HFFc6 (cell line): ENCODE results near the gene AQP1. TPM values are rescaled to one million over a fixed set of nuclear protein-coding genes. Genes with fewer than 3 reads are reported as not detected.

Experiments used
- DNase-seq: peaks from one replicate; pipeline ENCODE4 v3.0.0-alpha.2; 2018
- H3K27ac Mint-ChIP-seq: 2 replicates; pipeline ENCODE4 v1.8.0; 2020; ENCODE audit warnings: mild to moderate bottlenecking, mixed read lengths
- H3K27me3 Mint-ChIP-seq: 2 replicates; pipeline ENCODE4 v1.8.0; 2021; ENCODE audit warnings: mild to moderate bottlenecking, moderate library complexity, mixed read lengths; ENCODE audit not compliant: insufficient read depth
- H3K36me3 Mint-ChIP-seq: 2 replicates; pipeline ENCODE4 v1.8.0; 2021; ENCODE audit warnings: low read depth, mixed read lengths
- H3K4me1 Mint-ChIP-seq: 2 replicates; pipeline ENCODE4 v1.8.0; 2020; ENCODE audit warnings: low read depth, mixed read lengths
- H3K4me3 Mint-ChIP-seq: 2 replicates; pipeline ENCODE4 v1.8.0; 2020; ENCODE audit warnings: mild to moderate bottlenecking, moderate library complexity, mixed read lengths
- H3K9me3 Mint-ChIP-seq: 2 replicates; pipeline ENCODE4 v1.8.0; 2020; ENCODE audit warnings: mild to moderate bottlenecking, mixed read lengths
- CTCF ChIP-seq: fragments of 200-600 bp; sonication (generic); IDR thresholded peaks from 2 replicates; pipeline ENCODE4 v1.5.0; 2021; ENCODE audit warnings: antibody characterized with exemption, mild to moderate bottlenecking
- total RNA-seq, 6 experiments: library from RNA; stranded (reverse); fragmentation: NEBNext Ultra II Directional; extraction: Animal tissue kit (Norgen Biotek cat#: 25700); gene quantifications; 2 replicates in 1 of 6; 3 replicates in 5 of 6; pipeline ENCODE4 v1.2.3, GENCODE V29; 2021

The AQP1 gene
- total RNA-seq, 6 experiments from 2014 or later, result 0.40 to 0.94 (median 0.57) TPM

GRCh38 chr7:30871655-30872054, 40.0 kb upstream of the AQP1 start:
- Mint-ChIP-seq H3K27ac (no peak overlapping the region), H3K9me3 (peaks cover 6% of the 10 kb centered on the region; the same call in 1 of the 2 replicates)
- no peak for TF ChIP-seq CTCF

DNA sequence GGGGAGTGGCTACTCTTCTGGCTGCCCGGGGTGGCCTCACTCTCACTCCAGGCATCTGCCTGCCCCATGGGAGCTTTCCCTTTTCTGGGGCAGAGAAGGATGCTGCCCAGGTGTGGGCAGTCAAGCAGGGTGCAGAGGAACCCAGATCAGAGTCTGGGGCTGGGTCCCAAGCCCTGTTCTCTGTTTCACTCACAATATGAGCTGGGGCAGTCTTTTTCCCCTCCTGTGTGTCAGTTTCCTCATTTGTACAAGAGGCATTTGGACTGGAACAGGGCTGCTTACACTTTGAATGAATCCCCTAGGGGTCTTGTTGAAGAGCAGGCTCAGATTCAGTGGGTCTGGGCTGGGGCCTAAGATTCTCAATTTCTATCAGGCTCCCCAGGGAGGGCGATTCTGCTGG, 38.4 kb upstream of the AQP1 start:
- DNase-seq, result no peak
- Mint-ChIP-seq H3K27ac (no peak overlapping the region), H3K9me3 (peaks cover 6% of the 10 kb centered on the region; the same call in 1 of the 2 replicates), H3K36me3 (peaks cover 5% of the 10 kb centered on the region; the same call in 1 of the 2 replicates), H3K27me3 (peaks cover 3% of the 10 kb centered on the region), H3K4me3 (no peak overlapping the region), H3K4me1 (peaks cover 6% of the 10 kb centered on the region; the same call in 1 of the 2 replicates)
- no peak for TF ChIP-seq CTCF

More at GRCh38 chr7:30871655-30872054, 40.0 kb upstream of the AQP1 start:
- peaks cover 5% of the 10 kb centered on the region; the same call in 1 of the 2 replicates for H3K36me3 Mint-ChIP-seq
- peaks cover 5% of the 10 kb centered on the region for H3K27me3 Mint-ChIP-seq
- H3K4me1 Mint-ChIP-seq, result peaks cover 6% of the 10 kb centered on the region; the same call in 1 of the 2 replicates
- H3K4me3 Mint-ChIP-seq, result no peak overlapping the region
- DNase-seq, result no peak

- Mint-ChIP-seq H3K4me3 (no peak overlapping the region), H3K36me3 (peaks cover 5% of the 10 kb centered on the region; the same call in 1 of the 2 replicates), H3K27ac (no peak overlapping the region), H3K27me3 (peaks cover 3% of the 10 kb centered on the region), H3K4me1 (peaks cover 6% of the 10 kb centered on the region; the same call in 1 of the 2 replicates), H3K9me3 (peaks cover 6% of the 10 kb centered on the region; the same call in 1 of the 2 replicates)
- no peak for DNase-seq
- no peak for TF ChIP-seq CTCF
Observed at GRCh38 chr7:30873656-30874055, 38.0 kb upstream of the AQP1 start.

GRCh38 chr7:30874656-30875302, 36.9 kb upstream of the AQP1 start:
- Mint-ChIP-seq H3K4me1 (peaks cover 11% of the 10 kb centered on the region; the same call in 1 of the 2 replicates), H3K36me3 (peaks cover 5% of the 10 kb centered on the region; the same call in 1 of the 2 replicates), H3K4me3 (no peak overlapping the region), H3K27ac (no peak overlapping the region), H3K27me3 (peaks cover 7% of the 10 kb centered on the region), H3K9me3 (peaks cover 6% of the 10 kb centered on the region; the same call in 1 of the 2 replicates)
- no peak for TF ChIP-seq CTCF
- no peak for DNase-seq

DNA sequence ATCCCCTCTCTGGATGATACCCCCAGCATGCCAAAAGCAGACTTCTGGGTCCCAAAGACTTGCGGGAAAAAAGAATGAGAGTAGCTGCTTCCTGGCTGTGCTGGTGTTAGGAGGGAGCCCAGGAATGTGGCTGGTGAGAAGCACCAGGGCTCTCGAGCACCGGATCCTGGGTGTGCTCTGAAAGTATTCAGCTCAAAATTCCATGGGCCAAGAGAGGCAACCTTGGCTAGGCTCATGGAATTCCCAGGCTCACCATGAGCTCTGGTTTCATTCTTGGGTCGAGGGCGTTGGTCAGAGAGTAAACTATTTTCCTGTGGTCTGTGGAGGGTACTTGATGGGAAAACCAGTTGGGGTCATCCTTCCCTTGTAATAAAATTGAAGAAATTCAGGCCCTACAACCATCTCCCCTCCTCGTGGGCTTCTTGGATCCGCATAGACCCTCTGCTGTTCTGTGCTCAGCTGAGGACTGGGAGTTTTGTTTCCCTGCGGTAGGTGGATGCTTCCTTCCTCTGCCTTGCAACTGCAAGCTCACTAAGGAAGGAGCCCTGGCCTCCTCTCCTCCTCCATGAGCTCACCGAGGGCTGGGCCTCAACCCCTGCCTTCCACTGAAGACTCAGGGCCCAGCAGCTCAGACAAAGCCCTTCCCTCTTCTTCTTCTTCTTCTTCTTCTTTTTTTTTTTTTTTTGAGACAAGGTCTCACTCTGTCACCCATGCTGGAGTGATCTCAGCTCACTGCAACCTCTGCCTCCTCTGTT, 34.5 kb upstream of the AQP1 start:
- Mint-ChIP-seq H3K27ac (no peak overlapping the region), H3K27me3 (peaks cover 15% of the 10 kb centered on the region), H3K36me3 (peaks cover 5% of the 10 kb centered on the region; the same call in 1 of the 2 replicates), H3K9me3 (peaks cover 6% of the 10 kb centered on the region; the same call in 1 of the 2 replicates), H3K4me1 (peaks cover 12% of the 10 kb centered on the region; the same call in 1 of the 2 replicates), H3K4me3 (no peak overlapping the region)
- no peak for DNase-seq
- TF ChIP-seq CTCF, result no peak
